H1 (cell line): ENCODE data around the gene DGKZ. TPM values are rescaled to one million over a fixed set of nuclear protein-coding genes. Genes with fewer than 3 reads are reported as not detected.
A peak's percentile ranks its signal among the peaks of the same experiment; 100 is the strongest.

Experiments used
- CTCF ChIA-PET: fragments of 300-600 bp; sonication (Branson Sonifier 250); formaldehyde crosslinking; loops from one replicate; lab custom pipeline; 2021; ENCODE audit not compliant: partially characterized antibody; lab: Charles Lee
- POLR2A ChIA-PET: fragments of 300-600 bp; sonication (Branson Sonifier 250); formaldehyde crosslinking; loops from one replicate; lab custom pipeline; 2021; ENCODE audit warnings: inconsistent platforms; ENCODE audit not compliant: partially characterized antibody; lab: Charles Lee
- DNase-seq, 2 experiments: peaks; one replicate each; pipeline versions ENCODE4 v3.0.0 to v3.0.0-alpha.2; 2010 to 2022; ENCODE audit warnings: low spot score in 2 of 2, low read depth in 1 of 2, mixed read lengths in 1 of 2
- FAIRE-seq: peaks from 2 replicates; lab custom pipeline; 2011; peaks lifted over from hg19 to GRCh38; lab: Jason Lieb, UNC
- H2AFZ ChIP-seq: 2 replicates; pipeline ENCODE4 v1.8.1; 2012; ENCODE audit warnings: low read length, inconsistent platforms
- H2AK5ac ChIP-seq: 2 replicates; pipeline ENCODE4 v1.6.1; 2013; ENCODE audit warnings: low read depth, low read length
- H2BK120ac ChIP-seq: replicated peaks from 2 replicates; pipeline ENCODE3; 2013; ENCODE audit warnings: low read depth, low read length, inconsistent platforms
- H2BK12ac ChIP-seq: 2 replicates; pipeline ENCODE4 v1.6.1; 2013; ENCODE audit warnings: low read depth, low read length
- H2BK15ac ChIP-seq: 2 replicates; pipeline ENCODE4 v1.6.1; 2013; ENCODE audit warnings: low read length
- H2BK20ac ChIP-seq: 2 replicates; pipeline ENCODE4 v1.6.1; 2013; ENCODE audit warnings: low read length
- H2BK5ac ChIP-seq: 2 replicates; pipeline ENCODE4 v1.6.1; 2013; ENCODE audit warnings: low read depth, low read length
- H3K14ac ChIP-seq: 2 replicates; pipeline ENCODE4 v1.6.1; 2013; ENCODE audit warnings: inconsistent platforms; ENCODE audit not compliant: insufficient read length
- H3K18ac ChIP-seq: 2 replicates; pipeline ENCODE4 v1.6.1; 2013; ENCODE audit warnings: low read length; ENCODE audit errors: extremely low read depth
- H3K23ac ChIP-seq: 2 replicates; pipeline ENCODE4 v1.6.1; 2013; ENCODE audit warnings: inconsistent platforms; ENCODE audit not compliant: insufficient read length
- H3K23me2 ChIP-seq: 2 replicates; pipeline ENCODE4 v1.6.1; 2013; ENCODE audit warnings: low read depth, low read length
- H3K27ac ChIP-seq: 2 replicates; pipeline ENCODE4 v1.6.1; 2011; ENCODE audit warnings: low read depth, low read length, inconsistent platforms
- H3K27me3 ChIP-seq, 4 experiments: replicated peaks in 1 of 4; 1 replicate in 1 of 4; 2 replicates in 3 of 4; pipeline versions ENCODE4 v1.6.1 to v1.8.1; 2011 to 2013; ENCODE audit warnings: low read length in 3 of 4, mild to moderate bottlenecking in 3 of 4, inconsistent platforms in 2 of 4, mixed read lengths in 2 of 4, moderate library complexity in 1 of 4; ENCODE audit not compliant: control insufficient read depth in 3 of 4, insufficient read depth in 3 of 4; ENCODE audit errors: extremely low read depth in 1 of 4
- H3K36me3 ChIP-seq, 4 experiments: 2 replicates each; pipeline versions ENCODE4 v1.6.1 to v1.8.1; 2011 to 2013; ENCODE audit warnings: mild to moderate bottlenecking in 4 of 4, low read length in 3 of 4, moderate library complexity in 2 of 4, control low read depth in 1 of 4, inconsistent platforms in 1 of 4; ENCODE audit not compliant: insufficient read depth in 4 of 4, control insufficient read depth in 2 of 4
- H3K4ac ChIP-seq: replicated peaks from 2 replicates; pipeline ENCODE3; 2013; ENCODE audit warnings: low read length, low read depth, mixed read lengths, inconsistent platforms; ENCODE audit not compliant: insufficient read length
- H3K4me1 ChIP-seq, 4 experiments: replicated peaks in 1 of 4; 1 replicate in 1 of 4; 2 replicates in 3 of 4; pipeline versions ENCODE4 v1.6.1 to v1.8.1; 2011 to 2013; ENCODE audit warnings: low read length in 3 of 4, inconsistent platforms in 2 of 4, mixed read lengths in 1 of 4; ENCODE audit not compliant: insufficient read depth in 4 of 4, control insufficient read depth in 3 of 4
- H3K4me2 ChIP-seq, 2 experiments: 2 replicates each; pipeline versions ENCODE4 v1.6.1 to v1.8.1; 2011 to 2013; ENCODE audit warnings: low read depth in 2 of 2, low read length in 2 of 2, control low read depth in 1 of 2, inconsistent platforms in 1 of 2, mild to moderate bottlenecking in 1 of 2; ENCODE audit not compliant: insufficient read depth in 1 of 2
- H3K4me3 ChIP-seq, 4 experiments: fragments of 200-600, 300-600 bp in 1 of 4; sonication (generic), shearing (Covaris generic), sonication (Bioruptor Twin) in 1 of 4; 2 replicates each; pipeline versions ENCODE4 v1.5.1 to v1.8.1; 2011 to 2016; ENCODE audit warnings: low read length in 4 of 4, low read depth in 3 of 4, control low read depth in 2 of 4, inconsistent platforms in 2 of 4, mild to moderate bottlenecking in 2 of 4, mixed read lengths in 1 of 4, moderate library complexity in 1 of 4; ENCODE audit not compliant: insufficient read depth in 2 of 4; ENCODE audit errors: extremely low read depth in 1 of 4
- H3K56ac ChIP-seq: replicated peaks from 2 replicates; pipeline ENCODE3; 2013; ENCODE audit warnings: low read depth, mild to moderate bottlenecking, mixed read lengths, low read length, inconsistent platforms; ENCODE audit not compliant: insufficient read length
- H3K79me1 ChIP-seq: 2 replicates; pipeline ENCODE4 v1.6.1; 2013; ENCODE audit warnings: low read depth, low read length, control low read depth
- H3K79me2 ChIP-seq, 2 experiments: 2 replicates each; pipeline versions ENCODE4 v1.6.1 to v1.8.1; 2012 to 2013; ENCODE audit warnings: low read length in 2 of 2, mild to moderate bottlenecking in 2 of 2, inconsistent platforms in 1 of 2; ENCODE audit not compliant: insufficient read depth in 2 of 2, control insufficient read depth in 1 of 2
- H3K9ac ChIP-seq, 4 experiments: replicated peaks in 1 of 4; 1 replicate in 1 of 4; 2 replicates in 3 of 4; pipeline versions ENCODE4 v1.6.1 to v1.8.1; 2011 to 2013; ENCODE audit warnings: low read depth in 3 of 4, low read length in 3 of 4, control low read depth in 2 of 4, mild to moderate bottlenecking in 2 of 4, moderate library complexity in 2 of 4, inconsistent platforms in 1 of 4; ENCODE audit errors: extremely low read depth in 1 of 4
- H3K9me3 ChIP-seq, 2 experiments: 2 replicates each; pipeline versions ENCODE4 v1.6.1 to v1.8.1; 2012 to 2013; ENCODE audit warnings: mild to moderate bottlenecking in 2 of 2, moderate library complexity in 2 of 2, control low read depth in 1 of 2, inconsistent platforms in 1 of 2, low read depth in 1 of 2, low read length in 1 of 2, mixed read lengths in 1 of 2; ENCODE audit not compliant: insufficient read depth in 2 of 2
- H4K20me1 ChIP-seq, 2 experiments: replicated peaks in 1 of 2; 2 replicates each; pipeline versions ENCODE3 to v1.8.1; 2011 to 2013; ENCODE audit warnings: inconsistent platforms in 2 of 2, low read length in 2 of 2, mild to moderate bottlenecking in 1 of 2; ENCODE audit not compliant: insufficient read depth in 2 of 2, control insufficient read depth in 1 of 2
- H4K5ac ChIP-seq: 2 replicates; pipeline ENCODE4 v1.6.1; 2013; ENCODE audit warnings: low read length, low read depth, mixed read lengths, inconsistent platforms; ENCODE audit not compliant: insufficient read length
- H4K8ac ChIP-seq: 2 replicates; pipeline ENCODE4 v1.8.0; 2013; ENCODE audit warnings: mild to moderate bottlenecking, moderate library complexity, low read length, inconsistent platforms; ENCODE audit not compliant: insufficient read depth; ENCODE audit errors: extremely low read depth
- H4K91ac ChIP-seq: replicated peaks from 2 replicates; pipeline ENCODE3; 2013; ENCODE audit warnings: low read length, mixed read lengths, inconsistent platforms; ENCODE audit not compliant: insufficient read length
- CTCF ChIP-seq, 3 experiments: IDR thresholded peaks; 1 replicate in 2 of 3; 2 replicates in 1 of 3; pipeline versions ENCODE4 v1.5.1 to v1.6.1; 2011; ENCODE audit warnings: low read length in 3 of 3, mild to moderate bottlenecking in 3 of 3, inconsistent platforms in 2 of 3, low read depth in 1 of 3, moderate library complexity in 1 of 3; ENCODE audit not compliant: insufficient read depth in 1 of 3; ENCODE audit errors: control extremely low read depth in 1 of 3
- POU5F1 ChIP-seq: IDR thresholded peaks from 2 replicates; pipeline ENCODE4 v1.6.1; 2011; ENCODE audit warnings: low read depth, mild to moderate bottlenecking, low read length, moderate library complexity
- RAD21 ChIP-seq, 2 experiments: IDR thresholded peaks in 1 of 2; conservative IDR thresholded peaks in 1 of 2; 2 replicates each; pipeline ENCODE4 v1.6.1; 2011; ENCODE audit warnings: low read depth in 2 of 2, low read length in 2 of 2, improper control_type of control experiment in 1 of 2, inconsistent platforms in 1 of 2, mild to moderate bottlenecking in 1 of 2, moderate library complexity in 1 of 2
- WGBS, 2 experiments: shearing (Covaris generic) in 1 of 2; methylation state at CpG; one replicate each; pipeline versions ENCODE4 v1.1.6 to v1.1.7; 2013 to 2015; ENCODE audit warnings: low lambda C conversion rate in 2 of 2, mixed read lengths in 2 of 2, inconsistent platforms in 1 of 2, low coverage in 1 of 2, missing lambda C conversion rate in 1 of 2; ENCODE audit not compliant: insufficient replicate concordance in 2 of 2, insufficient coverage in 1 of 2, insufficient read length in 1 of 2; ENCODE audit errors: extremely low coverage in 1 of 2, missing lambda C conversion rate in 1 of 2; 5-methylcytosine and 5-hydroxymethylcytosine counted together
- polyA plus RNA-seq, 7 experiments: library from polyadenylated mRNA; depleted of rRNA in 3 of 7; stranded (reverse) in 5 of 7; unstranded in 2 of 7; fragments of >200 nt in 5 of 7; fragments of 200-250 nt in 2 of 7; gene quantifications; 1 replicate in 5 of 7; 2 replicates in 1 of 7; 4 replicates in 1 of 7; pipeline versions ENCODE4 v1.2.1 to v1.2.3, GENCODE V29; 2011 to 2013; ENCODE audit warnings: missing spikeins in 2 of 7, mixed read lengths in 2 of 7
- total RNA-seq: library from RNA; stranded (reverse); fragmentation: NEBNext Ultra II Directional; extraction: Animal tissue kit (Norgen Biotek cat#: 25700); gene quantifications from 2 replicates; pipeline ENCODE4 v1.2.1, GENCODE V29; 2021

DGKZ gene
- total and polyA plus RNA-seq, 2 of the 8 experiments (the other 6 are each of a cell fraction or from before 2014, with no cell fraction given), result 84.4 to 184 TPM

DNA sequence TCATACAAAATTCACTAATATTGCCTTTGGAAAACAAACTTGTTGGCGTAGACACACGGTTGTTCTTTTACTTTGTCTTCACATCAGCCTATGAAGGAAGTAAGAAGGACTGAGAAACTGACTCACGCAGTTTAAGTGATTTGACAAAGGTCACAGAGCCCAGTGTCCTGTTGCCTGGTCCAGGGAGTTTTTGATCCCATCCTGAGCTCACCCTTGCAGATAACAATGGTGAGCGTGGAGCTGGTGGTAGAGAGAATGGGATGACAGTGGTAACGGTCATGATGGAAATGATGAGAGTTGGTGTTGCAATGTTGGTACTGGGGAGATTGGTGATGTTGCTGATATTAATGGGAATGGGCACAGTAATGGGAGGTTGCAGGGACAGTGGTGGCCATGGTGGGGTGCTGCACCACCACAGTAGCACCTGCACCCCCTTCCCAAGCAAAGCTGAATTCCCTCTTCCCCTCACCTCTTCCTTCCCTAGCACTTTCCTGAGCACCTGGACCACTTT, 47.8 kb upstream of the DGKZ start:
- TF ChIP-seq RAD21 (IDR thresholded peaks at IDR 0.05 in 1 of 2, conservative IDR thresholded peaks at IDR 0.05 in 1 of 2; ENCODE audit: low read depth in 2 of 2, low read length in 2 of 2), result peak; percentile 41 to 43; a peak in 3 of 4 replicates
- peak; percentile 26 to 56 (median 50); a peak in 3 of 4 replicates for TF ChIP-seq CTCF (IDR thresholded peaks at IDR 0.05; ENCODE audit: control extremely low read depth in 1 of 3, insufficient read depth in 1 of 3, low read depth in 1 of 3, low read length in 3 of 3)
- no peak for TF ChIP-seq POU5F1
- Histone ChIP-seq H3K4me3 (no peak overlapping the region), H3K4me1 (peaks cover 9 to 23% (median 16%) of the 10 kb centered on the region in 4 experiments), H3K23ac (no peak overlapping the region), H3K9me3 (no peaks in the 10 kb centered on the region), H2BK5ac (no peak overlapping the region), H4K8ac (no peak overlapping the region), H2BK20ac (no peak overlapping the region), H3K14ac (no peak overlapping the region), H3K18ac (no peak overlapping the region), H4K91ac (no peak overlapping the region), H2BK120ac (no peak overlapping the region), H2BK12ac (no peak overlapping the region), H3K36me3 (no peaks in the 10 kb centered on the region), H2BK15ac (no peak overlapping the region), H3K23me2 (peaks cover 14% of the 10 kb centered on the region; the same call in 1 of the 2 replicates), H4K20me1 (no peaks in the 10 kb centered on the region), H3K27me3 (no peaks in the 10 kb centered on the region), H2AK5ac (no peak overlapping the region), H3K79me1 (0 out of 2 replicates have a peak, but pooled peaks cover 2% of the 10 kb centered on the region), H3K56ac (no peak overlapping the region), H3K79me2 (0 out of 4 replicates have a peak, but pooled peaks cover 0 to 3% of the 10 kb centered on the region in 2 experiments), H3K4ac (no peak overlapping the region), H4K5ac (no peak overlapping the region), H3K27ac (no peak overlapping the region), H2AFZ (no peak overlapping the region), H3K9ac (no peak overlapping the region), H3K4me2 (no peak overlapping the region)
- POLR2A ChIA-PET, result interaction anchor here (1.0 to 7.1 kb wide), 4 partner anchors 8 to 57 kb away, joined by 3 to 127 read pairs (median 4); partner anchors contain the start of gene CREB3L1
- FAIRE-seq (no peak), DNase-seq (no peak)
- CTCF ChIA-PET, result interaction anchor here (0.8 to 38.0 kb wide), 19 partner anchors 10 to 230 kb away, joined by 3 to 858 read pairs (median 7); partner anchors contain the start of gene CREB3L1
- 84% methylated on average over 4 of the region's 5 CpGs; no CpG with 5 or more reads in 1 of the 2 experiments for WGBS, 2 experiments
